Endodermal cell (in vitro differentiated cells): ENCODE measurements around the gene SWT1. TPM values are rescaled to one million over a fixed set of nuclear protein-coding genes. Genes with fewer than 3 reads are reported as not detected.

ENCODE experiments used
- DNase-seq: peaks from one replicate; pipeline ENCODE4 v3.0.0-alpha.2; 2017
- H3K27ac ChIP-seq: 2 replicates; pipeline ENCODE4 v1.5.1; 2013; ENCODE audit warnings: mild to moderate bottlenecking, low read depth, low read length, moderate library complexity
- H3K27me3 ChIP-seq: 2 replicates; pipeline ENCODE4 v1.6.1; 2013; ENCODE audit warnings: mild to moderate bottlenecking, low read length, moderate library complexity; ENCODE audit not compliant: insufficient read depth, control insufficient read depth, poor library complexity, severe bottlenecking
- H3K36me3 ChIP-seq: 2 replicates; pipeline ENCODE4 v1.7.0; 2013; ENCODE audit warnings: mild to moderate bottlenecking, low read length, moderate library complexity; ENCODE audit not compliant: control insufficient read depth, insufficient read depth
- H3K4me1 ChIP-seq: one replicate; pipeline ENCODE4 v1.7.0; 2013; ENCODE audit warnings: low read length; ENCODE audit not compliant: control insufficient read depth, insufficient read depth
- H3K4me3 ChIP-seq: 2 replicates; pipeline ENCODE4 v1.5.1; 2013; ENCODE audit warnings: mild to moderate bottlenecking, low read length, moderate library complexity
- H3K9ac ChIP-seq: 2 replicates; pipeline ENCODE4 v1.6.1; 2013; ENCODE audit warnings: mild to moderate bottlenecking, low read length, moderate library complexity; ENCODE audit not compliant: poor library complexity, severe bottlenecking; ENCODE audit errors: extremely low read depth
- H3K9me3 ChIP-seq: 2 replicates; pipeline ENCODE4 v1.6.1; 2013; ENCODE audit warnings: mild to moderate bottlenecking, low read length, moderate library complexity; ENCODE audit not compliant: control insufficient read depth
- H3K27ac Mint-ChIP-seq: 2 replicates; pipeline ENCODE4 v1.8.0; 2020; ENCODE audit warnings: mixed read lengths
- H3K27me3 Mint-ChIP-seq: 2 replicates; pipeline ENCODE4 v1.8.0; 2021; ENCODE audit warnings: mild to moderate bottlenecking, mixed read lengths; ENCODE audit not compliant: insufficient read depth
- H3K36me3 Mint-ChIP-seq: 2 replicates; pipeline ENCODE4 v1.8.0; 2020; ENCODE audit warnings: low read depth, mixed read lengths
- H3K4me1 Mint-ChIP-seq: 2 replicates; pipeline ENCODE4 v1.8.0; 2020; ENCODE audit warnings: mixed read lengths
- H3K4me3 Mint-ChIP-seq: 2 replicates; pipeline ENCODE4 v1.8.0; 2020; ENCODE audit warnings: mild to moderate bottlenecking, moderate library complexity, mixed read lengths
- H3K9me3 Mint-ChIP-seq: 2 replicates; pipeline ENCODE4 v1.8.0; 2020; ENCODE audit warnings: mild to moderate bottlenecking, mixed read lengths
- WGBS, 2 experiments: methylation state at CpG; one replicate each; pipeline versions ENCODE4 v1.1.5 to v1.1.7; 2013; ENCODE audit warnings: missing lambda C conversion rate in 2 of 2, mixed read lengths in 1 of 2; ENCODE audit not compliant: insufficient coverage in 1 of 2, insufficient read length in 1 of 2; 5-methylcytosine and 5-hydroxymethylcytosine counted together
- total RNA-seq, 2 donors: library from RNA; stranded (reverse); fragmentation: NEBNext Ultra II Directional in 1 of 2; extraction: Animal tissue kit (Norgen Biotek cat#: 25700) in 1 of 2; gene quantifications; 2 replicates in 1 of 2; 3 replicates in 1 of 2; pipeline ENCODE4 v1.2.1, GENCODE V29; 2021
- TF ChIP-seq, protein P1 (sequence below): fragments of 200-600 bp; sonication (generic); conservative IDR thresholded peaks from 2 replicates; pipeline ENCODE4 v1.5.0; 2021; ENCODE audit warnings: antibody characterized with exemption, mild to moderate bottlenecking

SWT1 gene
- total RNA-seq, 2 donors from 2014 or later = 9.7 to 13.4 TPM

- Mint-ChIP-seq H3K4me3 (no peak overlapping the region), H3K27me3 (no peaks in the 10 kb centered on the region), H3K36me3 (peaks cover 46% of the 10 kb centered on the region), H3K4me1 (no peaks in the 10 kb centered on the region), H3K27ac (no peak overlapping the region), H3K9me3 (peaks cover 28% of the 10 kb centered on the region)
- H3K9ac ChIP-seq = no peak overlapping the region
- H3K4me3 ChIP-seq = no peak overlapping the region
- H3K27ac ChIP-seq = no peak overlapping the region
- DNase-seq = no peak
- H3K27me3 ChIP-seq = no peaks in the 10 kb centered on the region
- WGBS, 2 experiments = 100% methylated on average over 1 of the region's 1 CpG; no CpG with 5 or more reads in 1 of the 2 experiments
- TF ChIP-seq, protein P1, sequence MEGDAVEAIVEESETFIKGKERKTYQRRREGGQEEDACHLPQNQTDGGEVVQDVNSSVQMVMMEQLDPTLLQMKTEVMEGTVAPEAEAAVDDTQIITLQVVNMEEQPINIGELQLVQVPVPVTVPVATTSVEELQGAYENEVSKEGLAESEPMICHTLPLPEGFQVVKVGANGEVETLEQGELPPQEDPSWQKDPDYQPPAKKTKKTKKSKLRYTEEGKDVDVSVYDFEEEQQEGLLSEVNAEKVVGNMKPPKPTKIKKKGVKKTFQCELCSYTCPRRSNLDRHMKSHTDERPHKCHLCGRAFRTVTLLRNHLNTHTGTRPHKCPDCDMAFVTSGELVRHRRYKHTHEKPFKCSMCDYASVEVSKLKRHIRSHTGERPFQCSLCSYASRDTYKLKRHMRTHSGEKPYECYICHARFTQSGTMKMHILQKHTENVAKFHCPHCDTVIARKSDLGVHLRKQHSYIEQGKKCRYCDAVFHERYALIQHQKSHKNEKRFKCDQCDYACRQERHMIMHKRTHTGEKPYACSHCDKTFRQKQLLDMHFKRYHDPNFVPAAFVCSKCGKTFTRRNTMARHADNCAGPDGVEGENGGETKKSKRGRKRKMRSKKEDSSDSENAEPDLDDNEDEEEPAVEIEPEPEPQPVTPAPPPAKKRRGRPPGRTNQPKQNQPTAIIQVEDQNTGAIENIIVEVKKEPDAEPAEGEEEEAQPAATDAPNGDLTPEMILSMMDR = no peak
- peaks cover 5% of the 10 kb centered on the region for H3K9me3 ChIP-seq
- no peaks in the 10 kb centered on the region for H3K4me1 ChIP-seq
- no peaks in the 10 kb centered on the region for H3K36me3 ChIP-seq
These were observed 56.1 kb downstream of the SWT1 start for GRCh38 chr1:185213091-185213490.

DNA sequence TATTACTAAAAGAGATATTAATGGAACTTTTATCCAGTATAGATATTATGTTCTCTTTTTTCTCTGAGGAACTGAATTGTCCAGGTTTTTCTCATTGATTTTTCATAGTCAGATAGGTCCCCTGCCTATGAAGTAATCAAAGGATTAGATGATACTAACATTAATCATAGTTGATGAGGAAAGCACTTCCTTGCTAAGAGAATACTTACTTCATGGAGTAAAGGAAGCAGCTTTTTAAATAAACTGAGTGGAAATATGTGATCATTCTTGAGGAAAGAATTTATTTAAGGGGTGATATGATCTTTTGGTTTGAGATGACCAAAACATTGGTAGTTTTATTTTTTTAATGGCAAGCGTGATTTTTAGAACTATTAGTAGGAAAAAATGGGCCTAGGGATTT, 58.9 kb downstream of the SWT1 start:
- H3K4me3 Mint-ChIP-seq = no peak overlapping the region
- H3K36me3 ChIP-seq = no peaks in the 10 kb centered on the region
- WGBS, 2 experiments = 91 to 100% methylated on average over 1 of the region's 1 CpG

DNA sequence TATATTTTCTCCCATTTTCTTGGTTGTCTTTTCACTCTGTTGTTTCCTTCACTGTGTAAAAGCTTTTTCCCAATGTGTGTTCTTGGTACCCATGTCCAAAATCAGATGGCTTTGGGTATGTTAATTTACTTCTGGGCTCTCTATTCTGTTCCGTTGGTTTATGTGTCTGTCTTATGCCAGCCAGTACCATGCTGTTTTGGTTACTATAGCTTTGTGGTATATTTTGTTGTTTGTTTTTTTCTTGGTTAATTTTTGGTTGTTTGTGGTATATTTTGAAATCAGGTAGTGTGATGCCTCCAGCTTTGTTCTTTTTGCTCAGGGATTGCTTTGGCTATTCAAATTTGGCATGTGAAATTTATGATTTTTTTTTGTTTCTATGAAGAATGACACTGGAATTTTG, 67.2 kb downstream of the SWT1 start:
- TF ChIP-seq, protein P1 = no peak
- no peak overlapping the region for H3K27ac ChIP-seq
- no peak overlapping the region for H3K4me3 ChIP-seq
- H3K4me1 ChIP-seq = no peaks in the 10 kb centered on the region
- no peaks in the 10 kb centered on the region for H3K27me3 Mint-ChIP-seq
- no peak overlapping the region for H3K27ac Mint-ChIP-seq
- no peak for DNase-seq
- H3K9me3 Mint-ChIP-seq = peaks cover 12% of the 10 kb centered on the region
- H3K27me3 ChIP-seq = no peaks in the 10 kb centered on the region
- peaks cover 4% of the 10 kb centered on the region for H3K4me1 Mint-ChIP-seq
- H3K36me3 Mint-ChIP-seq = peaks cover 32% of the 10 kb centered on the region
- 95% methylated on average over 1 of the region's 1 CpG; no CpG with 5 or more reads in 1 of the 2 experiments for WGBS, 2 experiments
- no peak overlapping the region for H3K9ac ChIP-seq
- peaks cover 3% of the 10 kb centered on the region for H3K36me3 ChIP-seq
- no peak overlapping the region for H3K4me3 Mint-ChIP-seq
- peaks cover 13% of the 10 kb centered on the region for H3K9me3 ChIP-seq

More for the DNA sequence above, 58.9 kb downstream of the SWT1 start:
- DNase-seq = no peak
- no peak overlapping the region for H3K27ac Mint-ChIP-seq
- peaks cover 4% of the 10 kb centered on the region for H3K4me1 Mint-ChIP-seq
- no peaks in the 10 kb centered on the region for H3K27me3 Mint-ChIP-seq
- Histone ChIP-seq H3K9ac (no peak overlapping the region), H3K4me3 (no peak overlapping the region), H3K27ac (no peak overlapping the region), H3K27me3 (no peaks in the 10 kb centered on the region), H3K9me3 (peaks cover 5% of the 10 kb centered on the region), H3K4me1 (no peaks in the 10 kb centered on the region)
- peaks cover 30% of the 10 kb centered on the region for H3K36me3 Mint-ChIP-seq
- H3K9me3 Mint-ChIP-seq = peaks cover 11% of the 10 kb centered on the region
- TF ChIP-seq, protein P1 = no peak
